SH-SY5Y (cell line): Measurements from ENCODE around the gene ZNF740.

ENCODE experiments used
- GATA2 ChIP-seq: IDR thresholded peaks from 2 replicates; pipeline ENCODE4 v1.6.1; 2011; ENCODE audit warnings: mild to moderate bottlenecking, low read depth, low read length
- GATA3 ChIP-seq: IDR thresholded peaks from 2 replicates; pipeline ENCODE4 v1.6.1; 2011; ENCODE audit warnings: low read depth, mild to moderate bottlenecking, low read length, moderate library complexity

DNA sequence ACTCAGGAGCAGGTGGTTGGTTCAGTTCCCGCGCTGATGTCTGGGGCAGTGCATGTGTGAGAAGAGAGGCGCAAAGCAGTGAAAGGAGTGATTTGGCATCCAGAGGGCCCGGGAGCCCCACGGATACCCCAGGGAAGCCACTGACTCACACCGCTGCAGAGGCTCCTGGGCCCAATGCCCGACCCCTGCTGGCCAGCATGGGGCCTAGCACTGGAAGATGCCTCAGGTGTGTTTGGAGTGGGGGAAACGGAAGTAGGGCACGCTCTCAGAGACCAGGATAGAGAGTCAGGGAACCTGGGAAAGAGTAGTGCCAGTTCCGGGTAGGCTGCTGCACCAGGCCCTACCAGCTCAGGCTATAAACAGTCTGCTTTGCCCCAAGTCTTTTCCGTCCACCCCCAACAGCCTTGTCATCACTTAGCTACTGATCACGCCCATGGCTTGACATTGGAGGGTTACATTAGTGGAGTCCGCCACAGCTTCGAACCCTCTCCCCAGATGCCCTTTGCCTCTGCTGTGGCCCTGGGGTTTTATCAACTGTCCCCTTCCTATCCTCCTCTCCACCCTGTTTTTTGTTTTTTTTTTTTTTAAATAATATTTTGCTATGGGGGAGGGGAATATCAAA lies 9.7 kb downstream of the ZNF740 start:
- TF ChIP-seq GATA2 (no peak), GATA3 (no peak)
